HepG2 (cell line): ENCODE measurements around the gene ELP2. TPM values are rescaled to one million over a fixed set of nuclear protein-coding genes. Genes with fewer than 3 reads are reported as not detected.

ENCODE experiments used
- CEBPB ChIP-seq: IDR thresholded peaks from 2 replicates; pipeline ENCODE4 v1.6.1; 2011; ENCODE audit warnings: low read depth, low read length, improper control_type of control experiment, borderline replicate concordance
- CEBPG ChIP-seq: IDR thresholded peaks from 2 replicates; pipeline ENCODE4 v1.6.1; 2016
- GLI4 ChIP-seq: sonication (generic); formaldehyde crosslinking; IDR thresholded peaks from 2 replicates; pipeline ENCODE4 v1.5.1; 2020; ENCODE audit warnings: missing genetic modification reagents, mild to moderate bottlenecking, moderate library complexity, borderline replicate concordance
- LRRFIP1 ChIP-seq: sonication (generic); formaldehyde crosslinking; conservative IDR thresholded peaks from 2 replicates; pipeline ENCODE4 v1.4.0; 2020; ENCODE audit warnings: missing genetic modification reagents
- NAIF1 ChIP-seq: sonication (generic); formaldehyde crosslinking; IDR thresholded peaks from 2 replicates; pipeline ENCODE4 v1.5.0; 2020; ENCODE audit warnings: mild to moderate bottlenecking, missing genetic modification reagents, borderline replicate concordance
- NCOR1 ChIP-seq: fragments of 200-600 bp; sonication (generic); IDR thresholded peaks from 2 replicates; pipeline ENCODE4 v1.7.0; 2017; ENCODE audit warnings: antibody characterized with exemption, low read length, borderline replicate concordance
- NFE2 ChIP-seq: sonication (generic); formaldehyde crosslinking; IDR thresholded peaks from 2 replicates; pipeline ENCODE4 v1.4.0; 2020; ENCODE audit warnings: missing genetic modification reagents
- NR2F1 ChIP-seq, 2 experiments: fragments of 450-650 bp in 1 of 2; formaldehyde crosslinking in 1 of 2; IDR thresholded peaks; 2 replicates each; pipeline versions ENCODE4 v1.5.0 to v1.6.1; 2016 to 2020; ENCODE audit warnings: mild to moderate bottlenecking in 1 of 2, missing compliant biosample characterization in 1 of 2, missing genetic modification reagents in 1 of 2, moderate library complexity in 1 of 2
- POGK ChIP-seq: sonication (generic); formaldehyde crosslinking; conservative IDR thresholded peaks from 2 replicates; pipeline ENCODE4 v1.8.0; 2022; ENCODE audit warnings: mild to moderate bottlenecking, moderate library complexity, missing genetic modification reagents
- SMARCC2 ChIP-seq: fragments of 450-650 bp; IDR thresholded peaks from 2 replicates; pipeline ENCODE4 v1.6.1; 2017; ENCODE audit warnings: antibody characterized with exemption, mild to moderate bottlenecking
- ZNF20 ChIP-seq: sonication (generic); formaldehyde crosslinking; IDR thresholded peaks from 2 replicates; pipeline ENCODE4 v1.4.0; 2020; ENCODE audit warnings: mild to moderate bottlenecking, moderate library complexity, missing genetic modification reagents
- ZNF3 ChIP-seq: IDR thresholded peaks from 2 replicates; pipeline ENCODE4 v1.7.0; 2017; ENCODE audit warnings: inconsistent platforms
- ZNF317 ChIP-seq: sonication (generic); formaldehyde crosslinking; IDR thresholded peaks from 2 replicates; pipeline ENCODE4 v1.5.0; 2020; ENCODE audit warnings: mild to moderate bottlenecking, missing genetic modification reagents
- ZNF576 ChIP-seq: sonication (generic); formaldehyde crosslinking; IDR thresholded peaks from 2 replicates; pipeline ENCODE4 v1.4.0; 2020; ENCODE audit warnings: mild to moderate bottlenecking, missing genetic modification reagents
- polyA plus RNA-seq, 8 experiments: library from polyadenylated mRNA; depleted of rRNA in 3 of 8; stranded (reverse) in 7 of 8; unstranded in 1 of 8; fragments of >200 nt; fragmentation: Illumina TruSeq in 4 of 8; extraction: Trizol in 4 of 8; gene quantifications; 2 replicates each; pipeline versions ENCODE4 v1.2.1 to v1.2.3, GENCODE V29; 2011 to 2016; ENCODE audit warnings: low read depth in 4 of 8, missing spikeins in 1 of 8, mixed read lengths in 1 of 8; ENCODE audit not compliant: insufficient read depth in 1 of 8
- total RNA-seq, 5 experiments: library from RNA; depleted of rRNA; stranded (reverse); fragments of >200 nt; fragmentation: Illumina TruSeq; extraction: Trizol; gene quantifications; 2 replicates each; pipeline ENCODE4 v1.2.3, GENCODE V29; 2016; ENCODE audit warnings: low read depth in 1 of 5
- TF ChIP-seq, protein P1 (sequence below): sonication (generic); formaldehyde crosslinking; IDR thresholded peaks from 2 replicates; pipeline ENCODE4; 2020; ENCODE audit warnings: missing genetic modification reagents, mild to moderate bottlenecking, borderline replicate concordance
- TF ChIP-seq, protein P2 (sequence below): sonication (generic); formaldehyde crosslinking; IDR thresholded peaks from 2 replicates; pipeline ENCODE4 v1.4.0; 2020; ENCODE audit warnings: missing genetic modification reagents
- TF ChIP-seq, protein P3 (sequence below): sonication (generic); formaldehyde crosslinking; IDR thresholded peaks from 2 replicates; pipeline ENCODE4 v1.4.0; 2020; ENCODE audit warnings: missing genetic modification reagents

ELP2 gene
- total and polyA plus RNA-seq, 2 of the 13 experiments (the other 11 are each of a cell fraction or from before 2014, with no cell fraction given), result 98.7 to 100 TPM

DNA sequence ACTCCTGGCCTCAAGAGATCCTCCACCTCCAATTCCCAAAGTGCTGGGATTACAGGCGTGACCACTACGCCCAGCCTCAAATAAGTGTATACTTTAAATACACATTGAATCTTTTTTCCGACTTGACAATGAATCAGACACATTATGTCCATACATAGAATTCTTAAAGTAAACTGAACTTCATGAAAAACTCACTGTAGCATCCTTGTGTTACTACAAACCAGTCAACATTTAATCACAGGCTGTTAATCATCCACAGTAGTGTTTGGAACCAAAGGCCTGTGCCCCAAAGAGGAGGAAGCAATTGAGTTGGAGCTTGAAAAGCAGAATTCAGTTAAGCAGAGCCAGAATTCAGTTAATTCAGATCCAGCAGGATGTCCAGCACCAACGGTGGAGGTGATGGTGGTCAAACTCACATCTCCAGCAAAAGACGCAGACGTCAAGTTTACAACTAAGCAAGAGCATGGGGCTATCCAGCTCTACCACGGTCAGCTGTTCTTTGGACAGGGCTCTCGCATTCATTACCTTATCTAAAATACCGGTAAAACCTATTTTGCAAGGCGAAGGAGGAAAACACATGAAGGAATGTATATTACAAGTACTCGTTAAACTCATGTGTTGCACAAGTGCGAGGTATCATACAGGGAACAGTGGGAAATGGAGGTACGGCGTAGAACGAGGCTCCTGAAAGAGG lies 1.7 kb upstream of the ELP2 start (continued):
- TF ChIP-seq, protein P1, sequence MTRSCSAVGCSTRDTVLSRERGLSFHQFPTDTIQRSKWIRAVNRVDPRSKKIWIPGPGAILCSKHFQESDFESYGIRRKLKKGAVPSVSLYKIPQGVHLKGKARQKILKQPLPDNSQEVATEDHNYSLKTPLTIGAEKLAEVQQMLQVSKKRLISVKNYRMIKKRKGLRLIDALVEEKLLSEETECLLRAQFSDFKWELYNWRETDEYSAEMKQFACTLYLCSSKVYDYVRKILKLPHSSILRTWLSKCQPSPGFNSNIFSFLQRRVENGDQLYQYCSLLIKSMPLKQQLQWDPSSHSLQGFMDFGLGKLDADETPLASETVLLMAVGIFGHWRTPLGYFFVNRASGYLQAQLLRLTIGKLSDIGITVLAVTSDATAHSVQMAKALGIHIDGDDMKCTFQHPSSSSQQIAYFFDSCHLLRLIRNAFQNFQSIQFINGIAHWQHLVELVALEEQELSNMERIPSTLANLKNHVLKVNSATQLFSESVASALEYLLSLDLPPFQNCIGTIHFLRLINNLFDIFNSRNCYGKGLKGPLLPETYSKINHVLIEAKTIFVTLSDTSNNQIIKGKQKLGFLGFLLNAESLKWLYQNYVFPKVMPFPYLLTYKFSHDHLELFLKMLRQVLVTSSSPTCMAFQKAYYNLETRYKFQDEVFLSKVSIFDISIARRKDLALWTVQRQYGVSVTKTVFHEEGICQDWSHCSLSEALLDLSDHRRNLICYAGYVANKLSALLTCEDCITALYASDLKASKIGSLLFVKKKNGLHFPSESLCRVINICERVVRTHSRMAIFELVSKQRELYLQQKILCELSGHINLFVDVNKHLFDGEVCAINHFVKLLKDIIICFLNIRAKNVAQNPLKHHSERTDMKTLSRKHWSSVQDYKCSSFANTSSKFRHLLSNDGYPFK (CRISPR knock-in tag), result no peak
- no peak for TF ChIP-seq POGK (CRISPR knock-in tag)
- TF ChIP-seq, protein P2, sequence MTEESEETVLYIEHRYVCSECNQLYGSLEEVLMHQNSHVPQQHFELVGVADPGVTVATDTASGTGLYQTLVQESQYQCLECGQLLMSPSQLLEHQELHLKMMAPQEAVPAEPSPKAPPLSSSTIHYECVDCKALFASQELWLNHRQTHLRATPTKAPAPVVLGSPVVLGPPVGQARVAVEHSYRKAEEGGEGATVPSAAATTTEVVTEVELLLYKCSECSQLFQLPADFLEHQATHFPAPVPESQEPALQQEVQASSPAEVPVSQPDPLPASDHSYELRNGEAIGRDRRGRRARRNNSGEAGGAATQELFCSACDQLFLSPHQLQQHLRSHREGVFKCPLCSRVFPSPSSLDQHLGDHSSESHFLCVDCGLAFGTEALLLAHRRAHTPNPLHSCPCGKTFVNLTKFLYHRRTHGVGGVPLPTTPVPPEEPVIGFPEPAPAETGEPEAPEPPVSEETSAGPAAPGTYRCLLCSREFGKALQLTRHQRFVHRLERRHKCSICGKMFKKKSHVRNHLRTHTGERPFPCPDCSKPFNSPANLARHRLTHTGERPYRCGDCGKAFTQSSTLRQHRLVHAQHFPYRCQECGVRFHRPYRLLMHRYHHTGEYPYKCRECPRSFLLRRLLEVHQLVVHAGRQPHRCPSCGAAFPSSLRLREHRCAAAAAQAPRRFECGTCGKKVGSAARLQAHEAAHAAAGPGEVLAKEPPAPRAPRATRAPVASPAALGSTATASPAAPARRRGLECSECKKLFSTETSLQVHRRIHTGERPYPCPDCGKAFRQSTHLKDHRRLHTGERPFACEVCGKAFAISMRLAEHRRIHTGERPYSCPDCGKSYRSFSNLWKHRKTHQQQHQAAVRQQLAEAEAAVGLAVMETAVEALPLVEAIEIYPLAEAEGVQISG (CRISPR knock-in tag), result no peak
- no peak for TF ChIP-seq NR2F1 (CRISPR knock-in tag; IDR thresholded peaks at IDR 0.05)
- no peak for TF ChIP-seq NCOR1
- TF ChIP-seq ZNF20, result no peak
- TF ChIP-seq, protein P3, sequence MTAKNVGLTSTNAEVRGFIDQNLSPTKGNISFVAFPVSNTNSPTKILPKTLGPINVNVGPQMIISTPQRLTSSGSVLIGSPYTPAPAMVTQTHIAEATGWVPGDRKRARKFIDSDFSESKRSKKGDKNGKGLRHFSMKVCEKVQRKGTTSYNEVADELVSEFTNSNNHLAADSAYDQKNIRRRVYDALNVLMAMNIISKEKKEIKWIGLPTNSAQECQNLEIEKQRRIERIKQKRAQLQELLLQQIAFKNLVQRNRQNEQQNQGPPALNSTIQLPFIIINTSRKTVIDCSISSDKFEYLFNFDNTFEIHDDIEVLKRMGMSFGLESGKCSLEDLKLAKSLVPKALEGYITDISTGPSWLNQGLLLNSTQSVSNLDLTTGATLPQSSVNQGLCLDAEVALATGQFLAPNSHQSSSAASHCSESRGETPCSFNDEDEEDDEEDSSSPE (CRISPR knock-in tag), result 0 out of 2 replicates have a peak, but pooled peaks have one; percentile 26
- TF ChIP-seq LRRFIP1, result no peak
- peak; percentile 35; the same call in 1 of the 2 replicates for TF ChIP-seq CEBPG (CRISPR knock-in tag)
- TF ChIP-seq SMARCC2, result no peak
- TF ChIP-seq ZNF317, result 0 out of 2 replicates have a peak, but pooled peaks have one; percentile 34
- no peak for TF ChIP-seq NAIF1 (CRISPR knock-in tag)
- no peak for TF ChIP-seq ZNF3 (CRISPR knock-in tag)
- no peak for TF ChIP-seq NFE2
- TF ChIP-seq GLI4 (CRISPR knock-in tag), result no peak
- TF ChIP-seq ZNF576 (CRISPR knock-in tag), result no peak
- TF ChIP-seq CEBPB, result peak; percentile 1; the same call in 1 of the 2 replicates
